K562 (cell line): Measurements from ENCODE around the gene ACAT1. TPM values are rescaled to one million over a fixed set of nuclear protein-coding genes. Genes with fewer than 3 reads are reported as not detected.

Experiments
- ATAC-seq: fragments of 200-7000 bp; cut with Tn5 transposase; 3 replicates; pipeline ENCODE4 v1.9.1; 2020; ENCODE audit warnings: moderate library complexity
- BruUV-seq: library from RNA; stranded (reverse); fragments of 400-500 nt; replicated peaks from 2 replicates; lab custom pipeline; 2021; lab: Mats Ljungman, UMichigan
- CTCF ChIA-PET: fragments of 300-600 bp; formaldehyde crosslinking; extraction: SDS; loops from one replicate; lab custom pipeline; 2021; ENCODE audit warnings: low intra/inter-chr PET ratio; lab: Yijun Ruan, JAX
- POLR2A ChIA-PET: fragments of 300-600, 350-650 bp; sonication (Branson Sonifier 250); formaldehyde crosslinking; extraction: SDS; loops from one replicate; lab custom pipeline; 2021; ENCODE audit warnings: antibody characterized with exemption, inconsistent platforms; lab: Yijun Ruan, JAX
- DNase-seq, 4 experiments: peaks; one replicate each; pipeline versions ENCODE4 v3.0.0 to v3.0.0-alpha.2; 2011 to 2018; ENCODE audit warnings: low spot score in 3 of 4, mixed read lengths in 3 of 4; ENCODE audit errors: extremely low read depth in 1 of 4
- FAIRE-seq: peaks from 2 replicates; lab custom pipeline; 2011; peaks lifted over from hg19 to GRCh38; lab: Jason Lieb, UNC
- H2AFZ ChIP-seq: 2 replicates; pipeline ENCODE4 v1.6.0; 2011; ENCODE audit warnings: low read depth, low read length, control low read depth, inconsistent platforms
- H3K27ac ChIP-seq: fragments of 200-600 bp; 3 replicates; pipeline ENCODE4 v1.8.0; 2011; ENCODE audit warnings: low read depth, mild to moderate bottlenecking, control low read depth, inconsistent platforms, low read length, moderate library complexity, mixed read lengths; ENCODE audit errors: extremely low read depth
- H3K27me3 ChIP-seq, 2 experiments: fragments of 300-600 bp in 1 of 2; 2 replicates in 1 of 2; 3 replicates in 1 of 2; pipeline versions ENCODE4 v1.6.0 to v1.8.0; 2011; ENCODE audit warnings: inconsistent platforms in 2 of 2, low read length in 2 of 2, mild to moderate bottlenecking in 1 of 2, mixed read lengths in 1 of 2, moderate library complexity in 1 of 2; ENCODE audit not compliant: control insufficient read depth in 2 of 2, insufficient read depth in 2 of 2
- H3K36me3 ChIP-seq: fragments of 300-600 bp; 3 replicates; pipeline ENCODE4 v1.8.0; 2011; ENCODE audit warnings: mild to moderate bottlenecking, low read length, inconsistent platforms; ENCODE audit not compliant: control insufficient read depth, insufficient read depth
- H3K4me1 ChIP-seq, 2 experiments: fragments of 200-600 bp in 1 of 2; replicated peaks in 1 of 2; 2 replicates in 1 of 2; 3 replicates in 1 of 2; pipeline versions ENCODE4 v1.5.1 to v1.8.0; 2011; ENCODE audit warnings: inconsistent platforms in 2 of 2, low read length in 2 of 2, mild to moderate bottlenecking in 1 of 2, mixed read lengths in 1 of 2, moderate library complexity in 1 of 2; ENCODE audit not compliant: control insufficient read depth in 2 of 2, insufficient read depth in 2 of 2
- H3K4me2 ChIP-seq: 2 replicates; pipeline ENCODE4 v1.6.1; 2011; ENCODE audit warnings: low read length, control low read depth, inconsistent platforms, mixed read lengths; ENCODE audit not compliant: insufficient read depth
- H3K4me3 ChIP-seq: fragments of 200-600 bp; sonication (generic), shearing (Covaris generic); 2 replicates; pipeline ENCODE4 v1.5.1; 2016; ENCODE audit warnings: control low read depth, inconsistent platforms
- H3K79me2 ChIP-seq: fragments of 200-600 bp; 3 replicates; pipeline ENCODE4 v1.8.0; 2011; ENCODE audit warnings: low read length, inconsistent platforms; ENCODE audit not compliant: control insufficient read depth, insufficient read depth
- H3K9ac ChIP-seq, 2 experiments: 2 replicates each; pipeline versions ENCODE4 v1.6.0 to v1.6.1; 2011; ENCODE audit warnings: low read depth in 2 of 2, low read length in 2 of 2, control low read depth in 1 of 2, inconsistent platforms in 1 of 2, mild to moderate bottlenecking in 1 of 2, mixed read lengths in 1 of 2; ENCODE audit not compliant: insufficient read depth in 1 of 2
- H3K9me1 ChIP-seq: one replicate; pipeline ENCODE4 v1.6.0; 2011; ENCODE audit warnings: inconsistent platforms, mild to moderate bottlenecking, low read length, moderate library complexity; ENCODE audit not compliant: control insufficient read depth, insufficient read depth
- H3K9me3 ChIP-seq: replicated peaks from 2 replicates; pipeline ENCODE4 v1.5.1; 2011; ENCODE audit warnings: low read depth, low read length, inconsistent platforms; ENCODE audit not compliant: control insufficient read depth, insufficient read depth
- H4K20me1 ChIP-seq: replicated peaks from 2 replicates; pipeline ENCODE4 v1.6.1; 2011; ENCODE audit warnings: low read length, inconsistent platforms, mixed read lengths; ENCODE audit not compliant: control insufficient read depth, insufficient read depth
- MCM2 ChIP-seq: fragments of 450-650 bp; IDR thresholded peaks from 2 replicates; pipeline ENCODE4 v1.6.1; 2017; ENCODE audit warnings: low read depth, mild to moderate bottlenecking
- NFRKB ChIP-seq: fragments of 450-650 bp; IDR thresholded peaks from 2 replicates; pipeline ENCODE4 v1.6.1; 2016; ENCODE audit warnings: low read depth
- WGBS: fragments of 100-300 bp; shearing (Covaris generic); methylation state at CpG from one replicate; pipeline ENCODE4 v1.1.6; 2016; ENCODE audit warnings: low coverage, mixed read lengths; ENCODE audit not compliant: insufficient coverage; ENCODE audit errors: missing lambda C conversion rate; 5-methylcytosine and 5-hydroxymethylcytosine counted together
- in situ Hi-C: fragments of 300-500 bp; cut with MboI; formaldehyde crosslinking; loops from 4 replicates; pipeline ENCODE4 v1.15.0; 2018; ENCODE audit warnings: inconsistent platforms, mixed read lengths
- intact Hi-C: fragments of 100-400 bp; cut with micrococcal nuclease; formaldehyde crosslinking; loops from 2 replicates; pipeline ENCODE4 v1.14.2; 2022
- polyA plus RNA-seq, 8 experiments: library from polyadenylated mRNA; depleted of rRNA in 4 of 8; stranded (reverse) in 5 of 8; unstranded in 3 of 8; fragments of >200 nt; fragmentation: Nextera tagmentation in 2 of 8; fragmentation: Illumina TruSeq in 1 of 8; extraction: Ambion mirVana in 2 of 8; extraction: Trizol in 1 of 8; gene quantifications; 2 replicates each; pipeline versions ENCODE4 v1.2.1 to v1.2.3, GENCODE V29; 2011 to 2014; ENCODE audit warnings: inconsistent platforms in 1 of 8, missing spikeins in 1 of 8
- total RNA-seq, 7 experiments: library from RNA; depleted of rRNA in 6 of 7; stranded (reverse); fragments of >200 nt in 6 of 7; fragmentation: Illumina TruSeq in 2 of 7; extraction: Trizol in 2 of 7; gene quantifications; 2 replicates each; pipeline versions ENCODE4 v1.2.1 to v1.2.3, GENCODE V29; 2011 to 2021; ENCODE audit warnings: low replicate concordance in 1 of 7
- TF ChIP-seq, protein P1 (sequence below): sonication (generic); formaldehyde crosslinking; IDR thresholded peaks from 2 replicates; pipeline ENCODE4 v1.8.1; 2022; ENCODE audit warnings: missing genetic modification reagents

Gene ACAT1
- total and polyA plus RNA-seq, 9 of the 15 experiments (the other 6 are each of a cell fraction or from before 2014, with no cell fraction given): 65.1 to 204 (median 104) TPM

DNA sequence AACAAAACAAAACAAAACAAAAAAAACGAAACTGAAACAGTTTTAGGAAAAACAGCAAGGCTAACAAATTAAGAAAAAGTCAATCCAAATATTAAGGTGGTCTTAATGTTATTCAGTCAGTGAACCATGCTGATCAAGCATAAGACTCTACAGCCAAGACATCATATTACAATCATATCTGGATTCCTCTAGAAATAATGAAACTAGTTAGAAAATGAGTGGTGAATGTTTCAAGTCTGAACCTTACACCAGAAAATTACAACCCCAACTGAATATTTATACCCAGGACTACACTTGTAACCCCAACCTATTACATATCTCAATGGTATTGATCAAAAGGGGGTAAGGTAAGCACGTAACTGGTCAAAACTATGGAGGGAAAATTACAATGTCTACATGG lies 48.8 kb downstream of the ACAT1 start:
- Histone ChIP-seq H3K4me3 (no peak overlapping the region), H3K79me2 (no peaks in the 10 kb centered on the region), H3K4me2 (no peak overlapping the region), H3K27ac (no peak overlapping the region), H3K9me3 (no peaks in the 10 kb centered on the region), H3K27me3 (no peaks in the 10 kb centered on the region), H3K36me3 (peaks cover 89% of the 10 kb centered on the region), H4K20me1 (no peaks in the 10 kb centered on the region), H3K9me1 (no peaks in the 10 kb centered on the region), H3K4me1 (0 out of 5 replicates have a peak, but pooled peaks cover 0 to 4% of the 10 kb centered on the region in 2 experiments), H3K9ac (no peak overlapping the region), H2AFZ (no peak overlapping the region)
- ChIA-PET POLR2A (no interaction called here), CTCF (no interaction called here)
- BruUV-seq: no TSS peak
- intact Hi-C loops (no loop called here), in situ Hi-C loops (no loop called here)
- no peak for TF ChIP-seq MCM2
- DNase-seq: no peak
- 59% methylated on average over 2 of the region's 2 CpGs for WGBS
- ATAC-seq: no peak
- no peak for FAIRE-seq

- H3K9me3 ChIP-seq: no peaks in the 10 kb centered on the region
- no peak overlapping the region for H3K27ac ChIP-seq
- in situ Hi-C loops: no loop called here
- intact Hi-C loops: no loop called here
- H3K4me2 ChIP-seq: no peak overlapping the region
- ATAC-seq (no peak), FAIRE-seq (no peak), DNase-seq (no peak)
- 82% methylated on average over 5 of the region's 5 CpGs for WGBS
- TF ChIP-seq NFRKB: no peak
- TF ChIP-seq, protein P1, sequence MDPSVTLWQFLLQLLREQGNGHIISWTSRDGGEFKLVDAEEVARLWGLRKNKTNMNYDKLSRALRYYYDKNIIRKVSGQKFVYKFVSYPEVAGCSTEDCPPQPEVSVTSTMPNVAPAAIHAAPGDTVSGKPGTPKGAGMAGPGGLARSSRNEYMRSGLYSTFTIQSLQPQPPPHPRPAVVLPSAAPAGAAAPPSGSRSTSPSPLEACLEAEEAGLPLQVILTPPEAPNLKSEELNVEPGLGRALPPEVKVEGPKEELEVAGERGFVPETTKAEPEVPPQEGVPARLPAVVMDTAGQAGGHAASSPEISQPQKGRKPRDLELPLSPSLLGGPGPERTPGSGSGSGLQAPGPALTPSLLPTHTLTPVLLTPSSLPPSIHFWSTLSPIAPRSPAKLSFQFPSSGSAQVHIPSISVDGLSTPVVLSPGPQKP: no peak
- H3K9ac ChIP-seq: no peak overlapping the region
- no peaks in the 10 kb centered on the region for H4K20me1 ChIP-seq
- H3K27me3 ChIP-seq: no peaks in the 10 kb centered on the region
- no peak overlapping the region for H3K4me3 ChIP-seq
- POLR2A ChIA-PET: no interaction called here
- BruUV-seq: no TSS peak
- H3K4me1 ChIP-seq: 0 out of 5 replicates have a peak, but pooled peaks cover 0 to 4% of the 10 kb centered on the region in 2 experiments
- H3K36me3 ChIP-seq: peaks cover 81% of the 10 kb centered on the region
- H3K79me2 ChIP-seq: no peaks in the 10 kb centered on the region
- H3K9me1 ChIP-seq: no peaks in the 10 kb centered on the region
- no peak overlapping the region for H2AFZ ChIP-seq
- CTCF ChIA-PET: no interaction called here
Observed at GRCh38 chr11:108177570-108177969, 56.2 kb downstream of the ACAT1 start.
